Eye (tissue), 1 donor: Measurements from ENCODE around the gene OR8G1.
"Not testable (repeated sequence)": the region's sequence is repeated elsewhere in the genome, so short reads cannot be mapped to it uniquely, and the experiment has no call there.

Experiments
- DNase-seq: peaks from one replicate; pipeline ENCODE4 v3.0.0-alpha.2; 2015

The OR8G1 gene, protein sequence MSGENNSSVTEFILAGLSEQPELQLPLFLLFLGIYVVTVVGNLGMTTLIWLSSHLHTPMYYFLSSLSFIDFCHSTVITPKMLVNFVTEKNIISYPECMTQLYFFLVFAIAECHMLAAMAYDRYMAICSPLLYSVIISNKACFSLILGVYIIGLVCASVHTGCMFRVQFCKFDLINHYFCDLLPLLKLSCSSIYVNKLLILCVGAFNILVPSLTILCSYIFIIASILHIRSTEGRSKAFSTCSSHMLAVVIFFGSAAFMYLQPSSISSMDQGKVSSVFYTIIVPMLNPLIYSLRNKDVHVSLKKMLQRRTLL

DNA sequence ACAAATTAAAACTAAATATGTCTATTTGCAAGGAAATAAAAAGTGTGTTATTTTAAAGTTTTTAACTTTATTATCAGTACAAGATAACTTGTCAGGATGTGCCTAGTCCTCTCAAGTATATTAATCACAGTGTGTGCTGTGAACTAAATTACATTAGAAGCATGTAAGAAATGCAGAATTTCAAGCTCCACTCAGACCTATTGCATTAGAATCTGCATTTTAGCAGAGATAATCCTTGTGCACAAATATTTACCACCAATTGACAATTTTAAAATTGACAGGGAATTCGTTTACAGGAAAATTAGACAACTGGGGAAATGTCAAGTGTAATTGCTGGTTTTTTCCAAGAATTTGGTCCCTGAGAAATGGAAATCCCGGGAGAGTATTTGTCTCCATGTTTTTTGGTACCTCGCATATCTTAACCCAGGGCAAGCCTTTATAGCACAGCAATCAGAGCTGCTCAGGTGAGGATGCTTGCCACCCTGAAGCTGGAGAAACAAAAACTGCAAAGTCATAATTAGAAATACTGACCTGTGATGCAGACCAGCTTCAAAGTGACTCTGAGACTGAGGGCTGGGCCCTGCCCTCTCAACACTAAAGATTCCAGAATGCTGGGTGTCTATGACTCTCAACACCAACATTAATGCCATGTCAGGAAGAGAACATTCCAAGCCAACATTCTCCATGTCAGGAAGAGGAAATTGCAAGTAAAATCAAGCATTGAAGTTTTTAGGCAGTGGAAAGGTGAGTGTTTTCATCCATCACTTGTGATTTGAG, at the start of gene OR8G1:
Gene OR8G1 (plus strand): TSS at position 475 of the 777 bp plus-strand sequence. CDS start 8,581 bp downstream, outside the sequence.
- no peak for DNase-seq

DNA sequence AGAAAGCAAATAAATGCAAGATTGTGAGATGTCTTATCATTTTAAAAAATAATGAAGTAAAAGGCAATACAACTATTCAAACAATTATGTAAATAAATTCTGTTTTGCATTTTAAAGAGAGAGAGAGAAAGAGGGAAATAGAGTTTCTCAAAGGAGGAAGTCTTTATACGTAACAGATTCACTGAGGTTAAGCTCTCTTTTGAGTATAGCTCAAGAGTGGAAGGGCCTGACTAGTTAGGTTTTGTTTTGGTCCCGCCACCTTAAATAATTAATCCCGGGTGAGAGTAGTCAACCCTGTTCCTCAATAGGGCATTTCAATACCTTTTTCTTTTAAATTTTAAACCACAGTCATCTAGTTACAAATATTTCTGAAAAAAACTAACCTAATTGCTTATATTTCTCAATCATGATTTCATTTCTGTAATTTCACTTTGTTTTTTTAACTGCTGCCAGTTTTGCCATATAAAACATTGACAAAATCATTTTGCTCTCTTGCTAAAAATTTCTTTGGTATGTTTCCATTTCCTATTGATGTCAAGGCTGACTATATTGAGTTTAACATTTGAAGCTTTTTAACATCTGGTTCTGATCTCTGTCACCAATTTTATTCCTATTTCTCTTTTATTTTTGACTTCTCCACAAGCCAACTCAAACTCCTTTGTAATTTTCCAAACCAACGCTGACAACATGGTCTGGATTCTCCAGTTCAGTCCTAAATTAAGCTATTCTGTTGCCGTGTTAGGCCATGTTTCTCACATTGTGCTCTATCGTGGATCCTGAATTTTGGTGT, 47.5 kb upstream of the OR8G1 start:
- DNase-seq, result peak; percentile 19

DNA sequence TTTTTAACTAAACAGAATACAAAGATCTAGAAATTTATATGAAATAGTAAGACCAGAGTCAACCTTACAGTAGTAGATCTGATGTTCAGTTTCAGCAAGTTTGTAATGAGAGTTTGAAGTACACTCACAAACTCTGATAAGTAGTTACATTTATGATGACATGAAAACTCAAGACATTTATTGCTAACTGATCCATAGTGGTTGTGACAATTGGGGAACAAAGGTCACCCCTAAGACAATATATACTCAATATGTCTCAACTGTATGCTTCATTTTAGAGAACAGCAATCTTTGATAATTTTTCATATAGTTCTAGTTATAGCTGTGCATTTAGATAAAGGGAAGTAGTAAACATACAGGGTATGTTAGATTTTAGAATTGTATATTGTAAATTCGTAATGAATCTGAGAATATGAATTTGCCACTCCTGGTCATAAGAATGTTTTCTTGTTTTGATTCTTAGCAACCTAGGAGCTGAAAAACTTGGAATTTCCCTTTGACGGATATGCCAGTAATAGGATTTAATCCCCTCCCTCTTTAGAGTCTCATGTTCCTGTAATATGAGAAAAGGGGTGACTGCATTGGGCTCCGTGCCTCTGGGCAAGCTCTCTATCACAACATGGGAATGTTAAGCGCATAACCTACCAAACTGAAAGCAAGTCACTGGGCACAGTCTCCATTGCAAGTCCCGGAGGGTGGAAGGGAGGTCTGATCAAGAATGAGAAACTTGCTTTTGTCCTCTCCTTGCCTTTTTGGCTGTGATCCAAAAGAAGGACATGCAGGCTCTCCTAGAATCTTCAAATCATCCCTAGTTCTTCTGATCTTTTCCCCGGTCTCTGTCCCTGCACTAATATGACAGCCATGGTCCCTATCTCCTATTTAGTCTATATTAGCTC, 46.4 kb upstream of the OR8G1 start:
- peak; percentile 34 for DNase-seq

DNA sequence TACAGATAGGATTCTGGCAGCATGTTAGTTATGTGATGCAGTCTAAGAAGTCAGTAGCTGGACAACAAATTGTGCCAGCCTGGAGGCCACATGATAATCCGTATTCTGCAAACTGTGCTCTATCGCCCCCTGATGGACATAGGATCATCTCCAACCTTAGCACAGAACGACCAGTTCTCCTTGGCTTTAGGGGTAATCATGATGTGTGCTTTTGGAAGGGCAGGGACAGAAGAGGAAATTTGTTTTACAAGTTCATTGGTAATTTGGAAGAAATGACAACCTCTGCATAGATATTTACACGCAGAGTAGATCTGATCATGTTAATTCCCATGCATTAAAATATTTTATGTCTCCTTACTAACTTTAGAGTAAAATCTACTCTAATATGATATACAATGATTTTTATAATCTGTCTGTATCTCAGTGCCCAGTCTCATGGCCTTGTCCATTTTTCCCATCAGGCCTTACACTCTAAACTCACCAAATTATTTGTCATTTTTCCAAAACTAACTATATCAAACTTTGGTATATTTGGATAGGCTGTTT, 45.6 kb upstream of the OR8G1 start:
- DNase-seq, result peak; percentile 71

DNA sequence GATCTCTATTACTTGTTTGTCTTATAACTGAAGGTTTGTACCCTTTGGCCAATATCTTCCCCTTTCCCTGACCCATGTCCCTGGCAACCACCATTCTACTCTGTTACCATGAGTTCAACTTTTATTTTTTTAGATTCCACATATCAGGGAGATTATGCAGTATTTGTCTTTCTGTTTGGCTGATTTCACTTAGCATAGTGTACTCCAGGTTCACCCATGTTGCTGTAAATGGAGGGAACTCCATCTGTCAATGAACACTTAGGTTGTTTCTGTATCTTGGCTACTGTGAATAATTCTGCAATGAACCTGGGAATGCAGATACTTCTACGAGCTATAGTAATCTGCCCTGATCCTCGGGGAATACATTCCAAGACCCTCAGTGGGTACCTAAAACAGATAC, 42.9 kb upstream of the OR8G1 start:
- DNase-seq, result no peak

DNA sequence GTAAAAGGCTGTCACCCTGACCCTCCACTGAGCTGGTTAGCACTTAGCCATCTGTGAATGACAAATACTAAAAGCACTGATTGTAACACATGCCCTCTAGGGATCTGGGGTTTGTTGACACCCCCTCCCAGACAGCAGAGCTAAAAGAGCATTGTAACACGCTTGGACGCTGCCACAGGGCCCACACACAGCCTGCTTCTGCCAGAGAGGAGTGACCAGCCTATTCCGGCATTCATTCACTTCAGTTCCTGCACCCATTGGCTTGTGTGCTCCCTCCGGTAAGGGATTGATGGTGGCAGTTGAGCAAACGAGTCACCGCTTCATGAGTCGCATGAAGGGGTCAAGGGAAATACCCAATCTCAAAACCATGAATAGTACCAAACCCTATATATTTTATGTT, 42.0 kb upstream of the OR8G1 start:
- no peak for DNase-seq

DNA sequence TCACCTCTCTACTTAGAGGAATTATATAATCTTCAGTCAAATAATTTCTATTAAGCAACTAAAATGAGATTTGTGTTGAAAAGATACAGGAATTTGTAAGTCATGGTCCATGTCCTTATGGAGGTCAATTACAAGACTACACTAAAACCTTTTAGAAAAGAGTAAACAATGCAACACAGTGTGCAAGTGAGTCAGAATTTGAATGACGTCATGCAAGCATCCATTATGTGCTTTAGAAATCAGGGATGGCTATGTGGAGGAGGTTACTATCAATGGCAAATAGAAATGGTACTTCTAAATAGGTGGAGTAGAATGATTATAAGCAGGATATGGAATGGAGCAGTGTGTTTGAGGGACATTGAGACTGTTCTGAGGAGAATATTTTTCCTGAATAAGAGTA, 41.2 kb upstream of the OR8G1 start:
- no peak for DNase-seq

DNA sequence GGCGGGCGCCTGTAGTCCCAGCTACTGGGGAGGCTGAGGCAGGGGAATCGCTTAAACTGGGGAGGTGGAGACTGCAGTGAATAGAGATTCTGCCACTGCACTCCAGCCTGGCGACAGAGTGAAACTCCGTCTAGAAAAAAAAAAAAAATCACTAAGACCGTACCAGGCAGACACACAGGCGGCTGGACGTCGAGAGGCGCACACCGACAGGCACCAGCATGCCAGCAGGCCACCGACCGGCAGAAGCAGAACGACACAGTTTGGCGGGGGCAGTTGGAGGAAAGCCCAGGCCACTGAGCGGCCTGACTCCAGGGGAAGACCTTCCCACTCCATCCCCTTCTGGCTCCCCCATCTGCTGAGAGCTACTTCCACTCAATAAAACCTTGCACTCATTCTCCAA, 40.2 kb upstream of the OR8G1 start:
- no peak for DNase-seq

DNA sequence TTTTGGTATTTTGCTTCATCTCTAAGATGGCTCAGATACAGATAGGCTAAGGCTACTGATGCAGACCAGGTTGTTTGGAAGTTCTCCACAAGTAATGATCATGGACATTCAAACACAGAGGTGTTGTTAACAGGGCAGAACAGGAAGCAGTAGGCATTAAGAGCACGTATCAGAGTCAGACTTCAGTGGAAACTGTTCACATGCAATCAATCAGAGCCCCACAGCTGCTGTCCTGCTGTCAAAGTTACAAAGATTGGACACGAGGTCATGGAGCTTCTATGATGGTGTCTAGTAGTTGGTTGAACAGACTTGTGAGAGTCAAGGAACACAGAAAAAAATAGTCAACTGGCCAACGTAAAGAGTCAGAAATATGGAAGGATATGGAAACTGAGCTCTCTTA, 37.9 kb upstream of the OR8G1 start:
- no peak for DNase-seq

DNA sequence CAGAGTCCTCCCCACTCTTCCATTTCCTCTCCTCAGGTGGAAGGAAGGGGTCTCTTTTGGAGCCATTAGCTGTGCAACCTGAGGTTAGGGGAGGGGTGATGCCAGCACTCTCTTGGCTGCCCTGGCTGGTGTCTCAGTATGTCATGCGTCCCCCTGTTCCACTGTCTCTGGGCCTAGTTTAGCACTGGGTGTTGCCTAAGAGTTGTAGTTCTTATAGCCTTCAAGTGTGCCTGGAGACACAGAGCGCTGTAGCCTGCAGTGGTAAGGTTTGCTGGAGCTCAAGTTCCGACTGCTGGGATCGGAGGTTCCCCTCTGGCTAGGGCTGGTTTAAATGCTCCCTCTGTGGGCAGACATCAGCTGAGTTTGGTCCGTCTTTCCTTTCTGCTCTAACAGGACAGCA, 36.9 kb upstream of the OR8G1 start:
- no peak for DNase-seq

DNA sequence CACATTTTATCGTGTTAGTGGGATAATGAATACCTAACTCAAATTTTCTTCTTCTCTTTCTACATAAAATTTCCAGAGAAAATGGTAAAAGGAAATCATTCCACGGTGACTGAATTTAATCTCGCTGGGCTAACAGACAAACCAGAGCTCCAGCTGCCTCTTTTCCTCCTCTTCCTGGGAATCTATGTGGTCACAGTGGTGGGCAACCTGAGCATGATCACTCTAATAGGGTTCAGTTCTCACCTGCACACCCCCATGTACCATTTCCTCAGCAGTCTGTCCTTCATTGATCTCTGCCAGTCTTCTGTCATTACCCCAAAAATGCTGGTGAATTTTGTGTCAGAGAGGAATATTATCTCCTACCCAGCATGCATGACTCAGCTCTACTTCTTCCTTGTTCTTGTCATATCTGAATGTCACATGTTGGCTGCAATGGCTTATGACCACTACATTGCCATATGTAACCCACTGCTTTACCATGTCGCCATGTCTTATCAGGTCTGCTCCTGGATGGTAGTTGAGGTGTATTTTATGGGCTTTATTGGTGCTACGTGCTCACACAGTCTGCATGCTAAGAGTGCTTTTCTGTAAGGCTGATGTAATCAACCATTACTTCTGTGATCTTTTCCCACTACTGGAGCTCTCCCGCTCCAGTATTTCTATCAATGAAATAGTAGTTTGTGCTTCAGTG, 33.6 kb upstream of the OR8G1 start:
- no peak for DNase-seq

DNA sequence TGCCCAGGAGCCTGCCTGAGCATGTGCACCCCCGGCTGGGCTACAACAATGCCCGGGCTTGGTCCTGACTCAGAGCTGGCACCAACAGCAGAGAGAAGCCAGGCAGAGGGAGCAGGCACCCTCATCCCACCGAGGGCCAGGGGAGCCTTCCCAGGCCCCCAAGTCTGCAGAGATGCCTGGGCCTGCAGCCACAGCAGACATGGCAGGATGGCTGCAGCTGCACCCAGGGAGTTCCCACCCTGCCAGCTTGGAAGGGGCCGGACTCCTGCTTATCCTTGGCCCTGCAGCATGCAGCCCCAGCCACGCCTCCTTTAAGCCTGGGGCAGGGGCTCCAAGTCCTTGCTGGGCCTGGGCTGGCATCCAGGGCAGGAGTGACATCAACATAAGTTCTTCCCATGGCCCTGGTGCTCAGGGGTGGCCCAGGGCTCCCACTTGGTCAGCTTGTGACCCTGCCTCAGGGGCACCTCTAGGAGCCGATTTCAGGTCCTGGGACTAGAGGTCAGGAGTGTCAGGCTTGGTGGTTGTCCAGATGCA, 31.0 kb upstream of the OR8G1 start:
- DNase-seq, result no peak

DNA sequence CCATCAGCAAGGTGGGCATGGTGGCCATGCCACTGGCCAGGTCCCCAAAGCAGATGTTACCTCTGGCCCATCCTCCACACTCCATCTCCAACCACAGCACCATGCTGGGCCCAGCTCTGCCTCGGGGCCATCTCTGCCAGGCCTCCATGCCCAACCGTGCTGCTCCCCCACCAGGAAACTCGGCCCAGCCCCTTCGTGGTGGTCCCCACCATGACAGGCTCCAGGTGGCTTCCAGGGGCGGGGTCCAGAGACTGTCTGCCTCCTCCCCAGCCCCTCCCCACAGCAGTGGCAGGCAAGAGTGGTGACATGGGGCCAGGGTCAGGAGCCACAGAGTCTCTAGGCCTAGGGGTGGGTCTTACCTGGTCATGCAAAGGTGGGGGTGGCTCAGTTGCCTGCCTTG, 30.5 kb upstream of the OR8G1 start:
- DNase-seq, result no peak

DNA sequence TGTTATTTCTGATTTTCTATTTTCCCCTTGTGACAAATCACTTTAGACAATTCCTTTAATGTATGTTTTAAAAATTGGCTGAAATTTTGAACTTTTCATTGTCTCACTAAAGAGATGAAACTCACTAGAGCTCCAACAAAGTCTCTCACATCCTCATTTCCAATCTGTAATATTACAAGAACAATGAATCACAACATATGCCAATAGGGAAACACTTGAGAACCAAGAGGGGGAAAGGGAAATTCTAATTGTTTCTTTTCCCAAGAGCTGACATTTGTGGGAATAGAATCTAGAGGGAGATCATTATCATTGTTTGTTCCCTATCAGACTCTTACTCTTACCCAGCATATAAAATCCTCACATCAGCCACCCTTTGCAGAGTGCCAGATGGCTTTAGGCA, 29.6 kb upstream of the OR8G1 start:
- no peak for DNase-seq

DNA sequence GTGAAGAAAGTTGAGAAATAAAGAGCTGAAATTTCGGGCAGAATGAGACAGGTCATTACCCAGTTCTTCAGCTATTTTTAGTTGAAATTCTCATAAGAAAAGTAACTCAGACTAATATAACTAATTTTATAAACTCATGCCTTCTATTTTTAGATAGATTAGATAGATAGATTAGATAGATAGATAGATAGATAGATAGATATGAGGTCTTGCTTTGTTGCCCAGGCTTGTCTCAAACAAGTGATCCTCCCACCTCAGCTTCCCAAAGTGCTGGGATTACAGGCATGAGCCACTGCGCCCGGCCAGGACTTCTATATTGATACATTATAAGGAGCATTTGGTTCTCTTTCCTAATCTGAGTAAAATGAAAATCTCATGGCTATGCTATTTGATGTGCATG, 26.9 kb upstream of the OR8G1 start:
- DNase-seq, result no peak

DNA sequence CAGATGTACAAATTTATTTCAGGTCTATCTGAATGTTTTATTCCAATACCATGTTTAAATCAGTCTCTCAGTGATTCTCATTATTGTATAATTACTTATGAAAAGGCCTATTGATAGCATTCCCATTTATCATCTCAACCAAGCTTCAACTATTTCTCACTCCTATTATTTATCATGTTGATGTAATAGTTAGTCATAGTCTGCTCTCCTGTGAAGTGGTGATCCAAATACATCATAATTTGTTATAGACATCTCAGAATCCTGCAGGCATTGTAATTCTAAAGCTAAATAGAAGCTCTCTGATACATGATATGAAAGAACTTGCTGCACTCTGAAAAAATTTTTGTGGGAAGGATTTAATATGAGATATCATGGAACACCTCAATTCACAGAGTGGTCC, 21.8 kb upstream of the OR8G1 start:
- DNase-seq, result no peak

DNA sequence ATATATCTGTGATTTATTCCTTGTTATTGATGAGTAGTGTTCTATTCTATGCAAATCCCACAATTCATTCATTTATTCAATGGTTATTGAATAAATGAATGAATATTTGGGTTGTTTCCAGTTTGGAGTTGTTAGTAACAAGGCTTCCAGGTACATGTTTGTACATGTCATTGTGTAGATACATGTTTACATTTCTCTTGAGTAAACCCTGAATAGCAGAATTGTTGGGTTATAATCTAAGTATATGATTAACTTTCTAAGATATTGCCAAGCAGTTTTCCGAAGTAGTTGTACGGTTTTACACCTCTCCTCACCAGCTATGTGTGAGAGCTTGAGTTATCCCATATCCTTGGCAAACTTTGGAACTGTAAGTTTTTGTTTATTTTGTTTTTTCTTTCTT, 18.5 kb upstream of the OR8G1 start:
- no peak for DNase-seq

DNA sequence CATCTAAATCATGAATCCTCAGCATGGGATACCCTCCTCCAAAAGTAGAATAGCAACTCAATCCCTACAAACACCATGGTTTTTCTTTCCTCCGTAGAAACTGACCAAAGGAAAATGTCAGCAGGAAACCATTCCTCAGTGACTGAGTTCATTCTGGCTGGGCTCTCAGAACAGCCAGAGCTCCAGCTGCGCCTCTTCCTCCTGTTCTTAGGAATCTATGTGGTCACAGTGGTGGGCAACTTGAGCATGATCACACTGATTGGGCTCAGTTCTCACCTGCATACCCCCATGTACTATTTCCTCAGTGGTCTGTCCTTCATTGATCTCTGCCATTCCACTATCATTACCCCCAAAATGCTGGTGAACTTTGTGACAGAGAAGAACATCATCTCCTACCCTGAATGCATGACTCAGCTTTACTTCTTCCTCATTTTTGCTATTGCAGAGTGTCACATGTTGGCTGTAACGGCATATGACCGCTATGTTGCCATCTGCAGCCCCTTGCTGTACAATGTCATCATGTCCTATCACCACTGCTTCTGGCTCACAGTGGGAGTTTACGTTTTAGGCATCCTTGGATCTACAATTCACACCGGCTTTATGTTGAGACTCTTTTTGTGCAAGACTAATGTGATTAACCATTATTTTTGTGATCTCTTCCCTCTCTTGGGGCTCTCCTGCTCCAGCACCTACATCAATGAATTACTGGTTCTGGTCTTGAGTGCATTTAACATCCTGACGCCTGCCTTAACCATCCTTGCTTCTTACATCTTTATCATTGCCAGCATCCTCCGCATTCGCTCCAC, 16.1 kb upstream of the OR8G1 start:
- not testable (repeated sequence) for DNase-seq

DNA sequence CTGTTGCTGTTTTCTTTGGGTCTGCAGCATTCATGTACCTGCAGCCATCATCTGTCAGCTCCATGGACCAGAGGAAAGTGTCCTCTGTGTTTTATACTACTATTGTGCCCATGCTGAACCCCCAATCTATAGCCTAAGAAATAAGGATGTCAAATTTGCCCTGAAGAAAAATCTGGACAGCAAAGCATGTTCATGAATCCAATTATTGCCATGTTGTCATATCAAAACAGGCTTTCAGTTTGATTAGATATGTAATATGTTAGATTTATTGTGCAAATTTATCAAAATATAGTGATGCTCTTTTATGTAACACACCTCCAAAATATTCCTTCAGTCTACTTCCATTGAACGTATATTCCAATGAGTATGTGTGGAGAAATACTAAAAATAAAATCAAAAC, 15.4 kb upstream of the OR8G1 start:
- DNase-seq, result no peak

DNA sequence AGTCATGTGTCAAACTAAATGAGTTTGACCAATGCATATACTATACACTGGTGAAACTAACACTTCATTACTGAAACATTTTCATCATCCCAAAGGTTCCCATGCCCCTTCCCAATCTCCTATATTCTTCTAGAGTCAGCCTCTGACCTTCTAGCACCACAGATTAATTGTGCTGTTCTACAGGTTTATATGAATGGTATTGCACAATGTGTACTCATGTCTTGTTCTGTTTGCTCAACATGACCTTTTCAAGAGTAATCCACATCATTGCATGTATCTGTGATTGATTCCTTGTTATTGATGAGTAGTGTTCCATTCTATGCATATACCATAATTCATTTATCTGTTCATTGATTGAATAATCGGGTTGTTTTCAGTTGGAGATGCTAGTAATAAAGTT, 7.5 kb upstream of the OR8G1 start:
- DNase-seq, result no peak

DNA sequence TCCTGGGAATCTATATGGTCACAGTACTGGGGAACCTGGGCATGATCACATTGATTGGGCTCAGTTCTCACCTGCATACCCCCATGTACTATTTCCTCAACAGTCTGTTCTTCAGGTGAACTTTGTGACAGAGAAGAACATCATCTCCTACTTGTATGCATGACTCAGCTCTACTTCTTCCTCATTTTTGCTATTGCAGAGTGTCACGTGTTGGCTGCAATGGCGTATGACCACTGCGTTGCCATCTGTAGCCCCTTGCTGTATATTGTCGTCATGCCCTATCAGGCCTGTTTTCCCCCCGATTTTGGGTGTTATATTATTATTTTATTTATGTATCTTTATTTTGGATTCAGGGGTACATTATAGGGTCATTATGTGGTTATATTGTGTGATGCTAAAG, 2.4 kb upstream of the OR8G1 start:
- no peak for DNase-seq
